ENCODE results near the gene MAP2K7. TPM values are rescaled to one million over a fixed set of nuclear protein-coding genes. Genes with fewer than 3 reads are reported as not detected.
"Not testable (repeated sequence)": the region's sequence is repeated elsewhere in the genome, so short reads cannot be mapped to it uniquely, and the experiment has no call there.

MAP2K7 gene
- total and polyA plus RNA-seq, 2 donors (not counting 1 experiment from before 2014, with no cell fraction given), result 7.8 to 10.4 TPM

GRCh38 chr19:7928741-7929701, 25.3 kb downstream of the MAP2K7 start:
- Histone ChIP-seq H3K9ac (ENCODE audit: insufficient read depth, low read length) (peak overlapping the region; percentile 64), H4K20me1 (ENCODE audit: control insufficient read depth, extremely low read depth, insufficient read depth, low read length) (no peaks in the 10 kb centered on the region), H3K4me3 (replicated peaks in 1 of 4; ENCODE audit: control extremely low read depth in 1 of 4, insufficient read depth in 1 of 4, low read depth in 3 of 4, low read length in 4 of 4) (peak overlapping the region in 2 of 4 experiments; percentile 14 to 21), H3K4me1 (ENCODE audit: control insufficient read depth, extremely low read depth, insufficient read depth, low read length) (peaks cover 24% of the 10 kb centered on the region), H2AFZ (ENCODE audit: low read length) (no peak overlapping the region), H3K36me3 (ENCODE audit: control insufficient read depth, insufficient read depth, low read length) (peaks cover 30% of the 10 kb centered on the region), H3K79me2 (ENCODE audit: control insufficient read depth, insufficient read depth, low read length) (no peaks in the 10 kb centered on the region), H3K27ac (ENCODE audit: insufficient read depth, low read length) (peak overlapping the region; percentile 92), H3K9me3 (ENCODE audit: control insufficient read depth, insufficient read depth, low read depth, low read length) (no peaks in the 10 kb centered on the region), H3K4me2 (ENCODE audit: extremely low read depth, insufficient read depth, low read length) (peak overlapping the region; percentile 86), H3K27me3 (ENCODE audit: control insufficient read depth, insufficient read depth, low read length) (no peaks in the 10 kb centered on the region)
- no peak for TF ChIP-seq EZH2 (IDR thresholded peaks at IDR 0.05; ENCODE audit: low read length, missing control alignments)
- TF ChIP-seq CTCF (conservative IDR thresholded peaks at IDR 0.05 in 1 of 2, IDR thresholded peaks at IDR 0.05 in 1 of 2; ENCODE audit: low read depth in 1 of 2, low read length in 2 of 2), result peak; percentile 38 to 42
- DNase-seq (ENCODE audit: low read depth in 2 of 2), result peak; percentile 84 to 85

GRCh38 chr19:7930030-7930429, 26.4 kb downstream of the MAP2K7 start:
- H2AFZ ChIP-seq (ENCODE audit: low read length); H3K79me2 ChIP-seq (ENCODE audit: control insufficient read depth, insufficient read depth, low read length); H4K20me1 ChIP-seq (ENCODE audit: control insufficient read depth, extremely low read depth, insufficient read depth, low read length); H3K9me3 ChIP-seq (ENCODE audit: control insufficient read depth, insufficient read depth, low read depth, low read length); H3K4me2 ChIP-seq (ENCODE audit: extremely low read depth, insufficient read depth, low read length); DNase-seq (ENCODE audit: low read depth in 2 of 2); H3K4me3 ChIP-seq (replicated peaks in 1 of 4; ENCODE audit: control extremely low read depth in 1 of 4, insufficient read depth in 1 of 4, low read depth in 3 of 4, low read length in 4 of 4); H3K27me3 ChIP-seq (ENCODE audit: control insufficient read depth, insufficient read depth, low read length); H3K9ac ChIP-seq (ENCODE audit: insufficient read depth, low read length): not testable (repeated sequence)
- Histone ChIP-seq H3K27ac (ENCODE audit: insufficient read depth, low read length) (peak overlapping the region; percentile 12), H3K36me3 (ENCODE audit: control insufficient read depth, insufficient read depth, low read length) (peaks cover 36% of the 10 kb centered on the region), H3K4me1 (ENCODE audit: control insufficient read depth, extremely low read depth, insufficient read depth, low read length) (peaks cover 24% of the 10 kb centered on the region)

- H3K9ac ChIP-seq (ENCODE audit: insufficient read depth, low read length), result no peak overlapping the region
- DNase-seq (ENCODE audit: low read depth in 2 of 2), result no peak
- no peak for TF ChIP-seq EZH2 (IDR thresholded peaks at IDR 0.05; ENCODE audit: low read length, missing control alignments)
- TF ChIP-seq CTCF (conservative IDR thresholded peaks at IDR 0.05 in 1 of 2, IDR thresholded peaks at IDR 0.05 in 1 of 2; ENCODE audit: low read depth in 1 of 2, low read length in 2 of 2), result no peak
- H3K79me2 ChIP-seq (ENCODE audit: control insufficient read depth, insufficient read depth, low read length), result no peaks in the 10 kb centered on the region
- no peaks in the 10 kb centered on the region for H3K9me3 ChIP-seq (ENCODE audit: control insufficient read depth, insufficient read depth, low read depth, low read length)
- no peak overlapping the region for H3K4me2 ChIP-seq (ENCODE audit: extremely low read depth, insufficient read depth, low read length)
- H4K20me1 ChIP-seq (ENCODE audit: control insufficient read depth, extremely low read depth, insufficient read depth, low read length), result no peaks in the 10 kb centered on the region
- H3K27me3 ChIP-seq (ENCODE audit: control insufficient read depth, insufficient read depth, low read length), result no peaks in the 10 kb centered on the region
- H3K36me3 ChIP-seq (ENCODE audit: control insufficient read depth, insufficient read depth, low read length), result peaks cover 40% of the 10 kb centered on the region
- no peak overlapping the region for H2AFZ ChIP-seq (ENCODE audit: low read length)
- peak overlapping the region; percentile 2 for H3K27ac ChIP-seq (ENCODE audit: insufficient read depth, low read length)
- H3K4me3 ChIP-seq (replicated peaks in 1 of 4; ENCODE audit: control extremely low read depth in 1 of 4, insufficient read depth in 1 of 4, low read depth in 3 of 4, low read length in 4 of 4), result no peak overlapping the region
- peaks cover 24% of the 10 kb centered on the region for H3K4me1 ChIP-seq (ENCODE audit: control insufficient read depth, extremely low read depth, insufficient read depth, low read length)
Observed at GRCh38 chr19:7930765-7931164, 27.1 kb downstream of the MAP2K7 start.

Data from fibroblast of lung (primary cell).